ENCODE measurements around the gene DRD1. TPM values are rescaled to one million over a fixed set of nuclear protein-coding genes. Genes with fewer than 3 reads are reported as not detected.
A peak's percentile ranks its signal among the peaks of the same experiment; 100 is the strongest.
"Not testable (repeated sequence)": the region's sequence is repeated elsewhere in the genome, so short reads cannot be mapped to it uniquely, and the experiment has no call there.

DRD1 gene
- total RNA-seq, 1 experiment from 2014 or later = not detected

- DNase-seq (ENCODE audit: low spot score) = no peak
These were observed 16.2 kb downstream of the DRD1 start for GRCh38 chr5:175427762-175428161.

- not testable (repeated sequence) for DNase-seq (ENCODE audit: low spot score)
These were observed 19.4 kb downstream of the DRD1 start for GRCh38 chr5:175424594-175424993.

- no peak for DNase-seq (ENCODE audit: low spot score)
These were observed 21.9 kb downstream of the DRD1 start for GRCh38 chr5:175422058-175422457.

- DNase-seq (ENCODE audit: low spot score) = no peak
These were observed 23.6 kb downstream of the DRD1 start for GRCh38 chr5:175420383-175420782.

GRCh38 chr5:175418251-175418650 lies 25.7 kb downstream of the DRD1 start:
- peak; percentile 18 for DNase-seq (ENCODE audit: low spot score)

- DNase-seq (ENCODE audit: low spot score) = no peak
These were observed 26.6 kb downstream of the DRD1 start for GRCh38 chr5:175417384-175417783.

GRCh38 chr5:175415303-175415702 lies 28.7 kb downstream of the DRD1 start:
- DNase-seq (ENCODE audit: low spot score) = no peak

GRCh38 chr5:175410926-175411325 lies 33.1 kb downstream of the DRD1 start:
- DNase-seq (ENCODE audit: low spot score) = no peak

- no peak for DNase-seq (ENCODE audit: low spot score)
These were observed 37.7 kb downstream of the DRD1 start for GRCh38 chr5:175406300-175406699.

GRCh38 chr5:175397590-175398297 lies 46.2 kb downstream of the DRD1 start:
- peak; percentile 30 for DNase-seq (ENCODE audit: low spot score)

- not testable (repeated sequence) for DNase-seq (ENCODE audit: low spot score)
These were observed 48.6 kb downstream of the DRD1 start for GRCh38 chr5:175395430-175395829.

GRCh38 chr5:175394601-175395000 lies 49.4 kb downstream of the DRD1 start:
- DNase-seq (ENCODE audit: low spot score) = no peak

- DNase-seq (ENCODE audit: low spot score) = no peak
These were observed 50.1 kb downstream of the DRD1 start for GRCh38 chr5:175393897-175394296.

GRCh38 chr5:175392236-175392635 lies 51.7 kb downstream of the DRD1 start:
- no peak for DNase-seq (ENCODE audit: low spot score)

GRCh38 chr5:175390352-175391083 lies 53.5 kb downstream of the DRD1 start:
- DNase-seq (ENCODE audit: low spot score) = no peak

Other genes with a start within 250 kb of the DRD1 start
- gene SFXN1, start 34.4 kb upstream of the DRD1 start, total RNA-seq (2014; rRNA removed; shearing (Covaris generic)) = 97.9 and 137 TPM in 2 replicates
- gene HRH2, start 213.9 kb upstream of the DRD1 start, total RNA-seq (2014; rRNA removed; shearing (Covaris generic)) = not detected in 2 replicates